ENCODE results near the gene TMEM236. TPM values are rescaled to one million over a fixed set of nuclear protein-coding genes. Genes with fewer than 3 reads are reported as not detected.

TMEM236 gene
- total RNA-seq, 1 donor from 2014 or later: 0.66 TPM

DNA sequence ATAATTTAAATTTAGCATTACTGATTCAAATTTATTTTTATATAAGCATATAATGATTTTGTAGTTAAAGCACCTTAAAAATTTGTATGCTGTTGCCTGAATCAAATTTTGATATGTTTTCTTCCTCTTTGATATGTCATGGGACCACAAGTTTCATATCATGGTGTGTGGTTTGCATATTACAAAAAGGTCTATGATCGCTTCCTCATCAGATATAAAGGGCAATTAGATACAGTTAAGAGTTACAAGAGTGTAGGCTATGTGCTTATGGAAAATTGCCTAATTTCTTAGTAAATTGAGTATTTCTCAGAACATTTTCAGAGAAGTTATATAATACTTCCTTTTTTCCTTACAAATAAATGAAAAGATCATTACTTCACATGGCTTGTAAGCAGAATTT, 79.3 kb downstream of the TMEM236 start:
- Histone ChIP-seq H3K4me3 (no peak overlapping the region), H3K36me3 (no peaks in the 10 kb centered on the region), H3K27me3 (ENCODE audit: low read depth) (peaks cover 12% of the 10 kb centered on the region), H3K4me1 (peaks cover under 1% of the 10 kb centered on the region), H3K9me3 (replicated peaks) (no peaks in the 10 kb centered on the region), H3K27ac (replicated peaks) (no peak overlapping the region)
- intact Hi-C loops (cut with micrococcal nuclease): no loop called here
- no peak for DNase-seq
- TF ChIP-seq, protein P1, sequence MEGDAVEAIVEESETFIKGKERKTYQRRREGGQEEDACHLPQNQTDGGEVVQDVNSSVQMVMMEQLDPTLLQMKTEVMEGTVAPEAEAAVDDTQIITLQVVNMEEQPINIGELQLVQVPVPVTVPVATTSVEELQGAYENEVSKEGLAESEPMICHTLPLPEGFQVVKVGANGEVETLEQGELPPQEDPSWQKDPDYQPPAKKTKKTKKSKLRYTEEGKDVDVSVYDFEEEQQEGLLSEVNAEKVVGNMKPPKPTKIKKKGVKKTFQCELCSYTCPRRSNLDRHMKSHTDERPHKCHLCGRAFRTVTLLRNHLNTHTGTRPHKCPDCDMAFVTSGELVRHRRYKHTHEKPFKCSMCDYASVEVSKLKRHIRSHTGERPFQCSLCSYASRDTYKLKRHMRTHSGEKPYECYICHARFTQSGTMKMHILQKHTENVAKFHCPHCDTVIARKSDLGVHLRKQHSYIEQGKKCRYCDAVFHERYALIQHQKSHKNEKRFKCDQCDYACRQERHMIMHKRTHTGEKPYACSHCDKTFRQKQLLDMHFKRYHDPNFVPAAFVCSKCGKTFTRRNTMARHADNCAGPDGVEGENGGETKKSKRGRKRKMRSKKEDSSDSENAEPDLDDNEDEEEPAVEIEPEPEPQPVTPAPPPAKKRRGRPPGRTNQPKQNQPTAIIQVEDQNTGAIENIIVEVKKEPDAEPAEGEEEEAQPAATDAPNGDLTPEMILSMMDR (IDR thresholded peaks at IDR 0.05; ENCODE audit: borderline replicate concordance): no peak

- no peaks in the 10 kb centered on the region for H3K36me3 ChIP-seq
- H3K4me3 ChIP-seq: no peak overlapping the region
- H3K27me3 ChIP-seq (ENCODE audit: low read depth): peaks cover 12% of the 10 kb centered on the region
These were observed 79.9 kb downstream of the TMEM236 start for GRCh38 chr10:17831896-17832295.

GRCh38 chr10:17833656-17834055, 81.7 kb downstream of the TMEM236 start:
- intact Hi-C loops (cut with micrococcal nuclease): no loop called here
- H3K27ac ChIP-seq (replicated peaks): no peak overlapping the region
- H3K4me3 ChIP-seq: no peak overlapping the region
- peaks cover 12% of the 10 kb centered on the region for H3K4me1 ChIP-seq
- DNase-seq: no peak
- TF ChIP-seq, protein P1 (IDR thresholded peaks at IDR 0.05; ENCODE audit: borderline replicate concordance): no peak
- H3K27me3 ChIP-seq (ENCODE audit: low read depth): peaks cover 12% of the 10 kb centered on the region
- H3K9me3 ChIP-seq (replicated peaks): no peaks in the 10 kb centered on the region
- H3K36me3 ChIP-seq: no peaks in the 10 kb centered on the region

More at GRCh38 chr10:17831896-17832295, 79.9 kb downstream of the TMEM236 start:
- intact Hi-C loops (cut with micrococcal nuclease): no loop called here
- Histone ChIP-seq H3K9me3 (replicated peaks) (no peaks in the 10 kb centered on the region), H3K4me1 (peaks cover 6% of the 10 kb centered on the region), H3K27ac (replicated peaks) (no peak overlapping the region)
- TF ChIP-seq, protein P1 (IDR thresholded peaks at IDR 0.05; ENCODE audit: borderline replicate concordance): no peak
- DNase-seq: no peak

- intact Hi-C loops (cut with micrococcal nuclease): no loop called here
- peaks cover 12% of the 10 kb centered on the region for H3K4me1 ChIP-seq
- H3K4me3 ChIP-seq: no peak overlapping the region
- H3K27me3 ChIP-seq (ENCODE audit: low read depth): peaks cover 12% of the 10 kb centered on the region
- no peaks in the 10 kb centered on the region for H3K9me3 ChIP-seq (replicated peaks)
- H3K27ac ChIP-seq (replicated peaks): no peak overlapping the region
- H3K36me3 ChIP-seq: no peaks in the 10 kb centered on the region
- TF ChIP-seq, protein P1 (IDR thresholded peaks at IDR 0.05; ENCODE audit: borderline replicate concordance): no peak
- no peak for DNase-seq
These were observed 83.7 kb downstream of the TMEM236 start for GRCh38 chr10:17835688-17836087.

GRCh38 chr10:17836942-17837341, 84.9 kb downstream of the TMEM236 start:
- peak; percentile 18 for DNase-seq
- Histone ChIP-seq H3K4me3 (peak overlapping the region; percentile 52), H3K27me3 (ENCODE audit: low read depth) (peaks cover 12% of the 10 kb centered on the region), H3K27ac (replicated peaks) (no peak overlapping the region), H3K9me3 (replicated peaks) (no peaks in the 10 kb centered on the region), H3K36me3 (no peaks in the 10 kb centered on the region), H3K4me1 (peaks cover 12% of the 10 kb centered on the region)
- intact Hi-C loops (cut with micrococcal nuclease): no loop called here
- TF ChIP-seq, protein P1 (IDR thresholded peaks at IDR 0.05; ENCODE audit: borderline replicate concordance): no peak
